Endothelial cell of umbilical vein (primary cell): ENCODE results near the gene PPP1R1A. TPM values are rescaled to one million over a fixed set of nuclear protein-coding genes. Genes with fewer than 3 reads are reported as not detected.

Experiments used
- BruUV-seq: library from RNA; stranded (reverse); fragments of 400-500 nt; replicated peaks from 2 replicates; lab custom pipeline; 2021; lab: Mats Ljungman, UMichigan
- CTCF ChIA-PET: fragments of 300-600, 350-600 bp; sonication (Branson Sonifier 250); formaldehyde crosslinking; loops from one replicate; lab custom pipeline; 2021; ENCODE audit warnings: antibody characterized with exemption, inconsistent platforms; lab: Charles Lee
- POLR2A ChIA-PET: fragments of 300-600, 350-600 bp; sonication (Branson Sonifier 250); formaldehyde crosslinking; loops from one replicate; lab custom pipeline; 2021; ENCODE audit warnings: antibody characterized with exemption, inconsistent platforms; lab: Charles Lee
- DNase-seq: peaks from one replicate; pipeline ENCODE4 v3.0.0-alpha.2; 2011; ENCODE audit warnings: low read depth, low spot score
- FAIRE-seq: peaks from 2 replicates; lab custom pipeline; 2011; peaks lifted over from hg19 to GRCh38; lab: Jason Lieb, UNC
- H2AFZ ChIP-seq: 2 replicates; pipeline ENCODE4 v1.6.0; 2012; ENCODE audit warnings: low read depth, low read length, control low read depth, inconsistent platforms
- H3K27ac ChIP-seq: 2 replicates; pipeline ENCODE4 v1.5.1; 2011; ENCODE audit warnings: low read depth, mild to moderate bottlenecking, control low read depth, low read length, moderate library complexity; ENCODE audit not compliant: insufficient read depth
- H3K27me3 ChIP-seq, 2 experiments: 2 replicates each; pipeline versions ENCODE4 v1.6.0 to v1.6.1; 2011; ENCODE audit warnings: low read length in 2 of 2, mixed read lengths in 1 of 2; ENCODE audit not compliant: control insufficient read depth in 2 of 2, insufficient read depth in 2 of 2
- H3K36me3 ChIP-seq, 2 experiments: 2 replicates in 1 of 2; 3 replicates in 1 of 2; pipeline ENCODE4 v1.5.1; 2011; ENCODE audit warnings: low read length in 2 of 2, mild to moderate bottlenecking in 1 of 2, moderate library complexity in 1 of 2; ENCODE audit not compliant: control insufficient read depth in 2 of 2, insufficient read depth in 2 of 2; ENCODE audit errors: extremely low read depth in 1 of 2
- H3K4me1 ChIP-seq: 3 replicates; pipeline ENCODE4 v1.5.1; 2011; ENCODE audit warnings: mild to moderate bottlenecking, low read length; ENCODE audit not compliant: control insufficient read depth, insufficient read depth; ENCODE audit errors: extremely low read depth
- H3K4me2 ChIP-seq: 2 replicates; pipeline ENCODE4 v1.6.1; 2011; ENCODE audit warnings: low read length, control low read depth, mixed read lengths; ENCODE audit not compliant: insufficient read depth
- H3K4me3 ChIP-seq, 3 experiments: fragments of 200-600 bp in 1 of 3; sonication (generic), shearing (Covaris generic) in 1 of 3; replicated peaks in 1 of 3; 2 replicates each; pipeline ENCODE4 v1.5.1; 2011 to 2016; ENCODE audit warnings: control low read depth in 3 of 3, low read length in 3 of 3, mild to moderate bottlenecking in 2 of 3, inconsistent platforms in 1 of 3, low read depth in 1 of 3, moderate library complexity in 1 of 3; ENCODE audit not compliant: insufficient read depth in 1 of 3
- H3K79me2 ChIP-seq: 2 replicates; pipeline ENCODE4 v1.6.0; 2012; ENCODE audit warnings: low read length, inconsistent platforms; ENCODE audit not compliant: control insufficient read depth, insufficient read depth
- H3K9ac ChIP-seq: replicated peaks from 2 replicates; pipeline ENCODE3; 2011; ENCODE audit warnings: low read length, control low read depth; ENCODE audit not compliant: insufficient read depth; ENCODE audit errors: extremely low read depth
- H3K9me1 ChIP-seq: replicated peaks from 3 replicates; pipeline ENCODE4 v1.6.0; 2011; ENCODE audit warnings: mild to moderate bottlenecking, low read length; ENCODE audit not compliant: control insufficient read depth, insufficient read depth; ENCODE audit errors: extremely low read depth
- H3K9me3 ChIP-seq: replicated peaks from 2 replicates; pipeline ENCODE4 v1.5.1; 2012; ENCODE audit warnings: low read length, inconsistent platforms; ENCODE audit not compliant: control insufficient read depth, insufficient read depth
- H4K20me1 ChIP-seq: replicated peaks from 2 replicates; pipeline ENCODE3; 2011; ENCODE audit warnings: mild to moderate bottlenecking, low read length; ENCODE audit not compliant: control insufficient read depth, insufficient read depth; ENCODE audit errors: extremely low read depth
- CTCF ChIP-seq, 2 donors: IDR thresholded peaks; 1 replicate in 1 of 2; 2 replicates in 1 of 2; pipeline ENCODE4 v1.5.1; 2011; ENCODE audit warnings: low read length in 2 of 2, mild to moderate bottlenecking in 2 of 2, moderate library complexity in 2 of 2, control low read depth in 1 of 2, inconsistent platforms in 1 of 2, low read depth in 1 of 2; ENCODE audit not compliant: insufficient read depth in 1 of 2; ENCODE audit errors: extremely low read depth in 1 of 2
- EZH2 ChIP-seq: IDR thresholded peaks from 2 replicates; pipeline ENCODE4 v1.6.1; 2012; ENCODE audit warnings: borderline replicate concordance, low read depth, mild to moderate bottlenecking, moderate library complexity, low read length, inconsistent platforms; ENCODE audit not compliant: severe bottlenecking
- FOS ChIP-seq: IDR thresholded peaks from 2 replicates; pipeline ENCODE4 v1.6.1; 2011; ENCODE audit warnings: mild to moderate bottlenecking, low read length, moderate library complexity, borderline replicate concordance; ENCODE audit not compliant: insufficient read depth
- GATA2 ChIP-seq: IDR thresholded peaks from 2 replicates; pipeline ENCODE4 v1.7.0; 2011; ENCODE audit warnings: low read depth, mild to moderate bottlenecking, moderate library complexity, mixed read lengths, low read length; ENCODE audit not compliant: insufficient read length, insufficient read depth
- JUN ChIP-seq: IDR thresholded peaks from 2 replicates; pipeline ENCODE4 v1.6.1; 2011; ENCODE audit warnings: borderline replicate concordance, low read depth; ENCODE audit not compliant: insufficient read length, insufficient read depth
- MYC ChIP-seq: IDR thresholded peaks from one replicate; pipeline ENCODE4 v1.6.1; 2011; ENCODE audit warnings: mild to moderate bottlenecking, low read depth, low read length
- POLR2A ChIP-seq: IDR thresholded peaks from 2 replicates; pipeline ENCODE4 v1.6.1; 2012; ENCODE audit warnings: low read depth, mild to moderate bottlenecking, control low read depth, low read length
- POLR2AphosphoS5 ChIP-seq: IDR thresholded peaks from 2 replicates; pipeline ENCODE4 v1.6.1; 2012; ENCODE audit warnings: low read depth, mild to moderate bottlenecking, control low read depth, low read length, moderate library complexity; ENCODE audit not compliant: insufficient read depth
- dilution Hi-C: fragments of 300-500 bp; cut with MboI; formaldehyde crosslinking; loops from one replicate; pipeline ENCODE4 v1.15.0; 2019; ENCODE audit warnings: low sequenced_read_pairs; ENCODE audit not compliant: extremely low pct_ligation_motif_present
- intact Hi-C: fragments of 100-400 bp; cut with micrococcal nuclease; formaldehyde crosslinking; loops from one replicate; pipeline ENCODE4 v1.10.0; 2022
- polyA plus RNA-seq, 4 experiments: library from polyadenylated mRNA; depleted of rRNA in 3 of 4; stranded (reverse) in 3 of 4; unstranded in 1 of 4; fragments of >200 nt; gene quantifications; 2 replicates each; pipeline versions ENCODE4 v1.2.1 to v1.2.3, GENCODE V29; 2011 to 2012; ENCODE audit warnings: missing spikeins in 1 of 4
- total RNA-seq: library from RNA; stranded (reverse); gene quantifications from 2 replicates; pipeline ENCODE4 v1.2.3, GENCODE V29; 2021
- TF ChIP-seq, protein P1 (sequence below): IDR thresholded peaks from 2 replicates; pipeline ENCODE4 v1.6.1; 2011; ENCODE audit not compliant: insufficient read depth, insufficient read length

PPP1R1A gene
- total and polyA plus RNA-seq, 2 donors (not counting 3 experiments of a cell fraction or from before 2014, with no cell fraction given): not detected

DNA sequence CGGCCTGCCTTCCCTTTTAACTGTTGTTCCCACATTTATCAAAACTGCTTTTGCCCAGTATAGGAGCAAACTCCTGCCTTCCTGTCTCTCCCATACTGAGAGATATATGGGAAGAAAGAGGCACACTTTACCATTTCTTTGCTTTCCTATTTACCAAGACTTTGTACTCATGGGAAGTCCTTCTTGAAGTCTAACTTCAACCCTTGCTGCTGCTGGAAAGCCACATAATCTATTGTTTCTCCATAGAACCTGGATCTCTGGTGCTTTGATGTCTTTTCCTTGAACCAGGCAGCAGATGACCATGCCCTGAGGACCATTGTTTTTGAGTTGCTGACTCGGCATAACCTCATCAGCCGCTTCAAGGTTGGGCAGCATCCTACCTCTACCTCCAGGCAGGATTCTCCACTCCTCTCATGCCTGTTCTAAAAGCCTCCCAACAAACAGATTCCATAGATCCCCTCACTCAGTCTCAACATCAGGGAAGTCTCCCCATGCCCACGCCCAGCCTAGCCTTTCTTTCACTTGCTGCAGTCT lies 18.4 kb downstream of the PPP1R1A start:
- CTCF ChIA-PET: no interaction called here
- intact Hi-C loops: no loop called here

More for the DNA sequence above, 18.4 kb downstream of the PPP1R1A start:
- Histone ChIP-seq H2AFZ (no peak overlapping the region), H3K4me1 (no peaks in the 10 kb centered on the region), H4K20me1 (no peaks in the 10 kb centered on the region), H3K27ac (no peak overlapping the region), H3K9me1 (no peaks in the 10 kb centered on the region), H3K9me3 (no peaks in the 10 kb centered on the region), H3K27me3 (peaks cover 13 to 15% of the 10 kb centered on the region in 2 experiments), H3K36me3 (no peaks in the 10 kb centered on the region), H3K9ac (no peak overlapping the region), H3K4me2 (no peak overlapping the region), H3K4me3 (no peak overlapping the region), H3K79me2 (no peaks in the 10 kb centered on the region)
- dilution Hi-C loops: no loop called here
- FAIRE-seq (no peak), DNase-seq (no peak)
- TF ChIP-seq GATA2 (no peak), POLR2AphosphoS5 (no peak), EZH2 (no peak), FOS (no peak), JUN (no peak), POLR2A (no peak), MYC (no peak), CTCF (IDR thresholded peaks at IDR 0.05; ENCODE audit: extremely low read depth in 1 of 2, insufficient read depth in 1 of 2, low read depth in 1 of 2, low read length in 2 of 2) (no peak)
- TF ChIP-seq, protein P1, sequence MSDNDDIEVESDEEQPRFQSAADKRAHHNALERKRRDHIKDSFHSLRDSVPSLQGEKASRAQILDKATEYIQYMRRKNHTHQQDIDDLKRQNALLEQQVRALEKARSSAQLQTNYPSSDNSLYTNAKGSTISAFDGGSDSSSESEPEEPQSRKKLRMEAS: no peak
- POLR2A ChIA-PET: no interaction called here
- no TSS peak for BruUV-seq
